Thyroid gland (tissue), 4 donors: Measurements from ENCODE around the gene MATN1. TPM values are rescaled to one million over a fixed set of nuclear protein-coding genes. Genes with fewer than 3 reads are reported as not detected.

ENCODE experiments used
- DNase-seq, 2 donors: peaks; one replicate each; pipeline ENCODE4 v3.0.0-alpha.2; 2019
- H3K27ac ChIP-seq, 3 donors: fragments of 200-600 bp; sonication (generic); 1 replicate in 2 of 3; 2 replicates in 1 of 3; pipeline ENCODE4 v1.5.1; 2016 to 2019; ENCODE audit warnings: mild to moderate bottlenecking in 1 of 3, moderate library complexity in 1 of 3
- H3K27me3 ChIP-seq: fragments of 200-600 bp; sonication (generic); one replicate; pipeline ENCODE4 v1.5.1; 2019
- H3K36me3 ChIP-seq, 2 donors: fragments of 200-600 bp; sonication (generic); one replicate each; pipeline ENCODE4 v1.5.1; 2016 to 2019
- H3K4me1 ChIP-seq, 2 donors: fragments of 200-600 bp; sonication (generic); one replicate each; pipeline ENCODE4 v1.5.1; 2017 to 2019
- H3K4me3 ChIP-seq, 3 donors: fragments of 200-600 bp; sonication (generic); replicated peaks in 1 of 3; 1 replicate in 2 of 3; 2 replicates in 1 of 3; pipeline ENCODE4 v1.5.1; 2016; ENCODE audit warnings: mild to moderate bottlenecking in 1 of 3
- H3K9me3 ChIP-seq: fragments of 200-600 bp; sonication (generic); one replicate; pipeline ENCODE4 v1.5.1; 2017
- CTCF ChIP-seq, 6 experiments: fragments of 200-600 bp in 3 of 6; fragments of 450-650 bp in 3 of 6; sonication (generic) in 3 of 6; IDR thresholded peaks; one replicate each; pipeline ENCODE4 v1.5.1; 2016 to 2019; ENCODE audit warnings: antibody characterized with exemption in 6 of 6, mild to moderate bottlenecking in 2 of 6, inconsistent platforms in 1 of 6, moderate library complexity in 1 of 6
- POLR2A ChIP-seq, 2 donors: fragments of 450-650 bp; IDR thresholded peaks; one replicate each; pipeline ENCODE4 v1.6.1; 2017; ENCODE audit warnings: antibody characterized with exemption in 2 of 2, mild to moderate bottlenecking in 2 of 2, moderate library complexity in 1 of 2
- WGBS, 2 donors: methylation state at CpG; one replicate each; pipeline ENCODE4 v1.1.5; 2017; 5-methylcytosine and 5-hydroxymethylcytosine counted together
- intact Hi-C: fragments of 100-400 bp; cut with DNase I; formaldehyde crosslinking; loops from one replicate; pipeline ENCODE4 v1.15.1; 2023
- total RNA-seq, 4 donors: library from RNA; depleted of rRNA; stranded (reverse); fragments of >200 nt; gene quantifications; one replicate each; pipeline ENCODE4 v1.2.3, GENCODE V29; 2016

The MATN1 gene
- total RNA-seq, 4 donors from 2014 or later: 0.45 to 3.0 TPM; not detected in 2

GRCh38 chr1:30692948-30693301, 30.5 kb downstream of the MATN1 start:
- Histone ChIP-seq H3K27ac (no peak overlapping the region), H3K36me3 (no peaks in the 10 kb centered on the region), H3K27me3 (no peaks in the 10 kb centered on the region), H3K4me3 (no peak overlapping the region), H3K9me3 (no peaks in the 10 kb centered on the region), H3K4me1 (no peaks in the 10 kb centered on the region)
- no peak for TF ChIP-seq CTCF (IDR thresholded peaks at IDR 0.05)
- TF ChIP-seq POLR2A (IDR thresholded peaks at IDR 0.05): no peak
- intact Hi-C loops: no loop called here
- no peak for DNase-seq
- 82 to 86% methylated on average over 5 to 6 of the region's 7 CpGs for WGBS, 2 donors

GRCh38 chr1:30692201-30692947, 31.0 kb downstream of the MATN1 start:
- H3K27me3 ChIP-seq: no peaks in the 10 kb centered on the region
- intact Hi-C loops: no loop called here
- no peaks in the 10 kb centered on the region for H3K4me1 ChIP-seq
- no peak for DNase-seq
- no peak overlapping the region for H3K4me3 ChIP-seq
- no peak overlapping the region for H3K27ac ChIP-seq
- no peaks in the 10 kb centered on the region for H3K9me3 ChIP-seq
- TF ChIP-seq POLR2A (IDR thresholded peaks at IDR 0.05) (no peak), CTCF (IDR thresholded peaks at IDR 0.05) (no peak)
- H3K36me3 ChIP-seq: no peaks in the 10 kb centered on the region
- 79 to 83% methylated on average over 7 of the region's 7 CpGs for WGBS, 2 donors

GRCh38 chr1:30691480-30691879, 31.9 kb downstream of the MATN1 start:
- Histone ChIP-seq H3K4me1 (no peaks in the 10 kb centered on the region), H3K9me3 (no peaks in the 10 kb centered on the region), H3K36me3 (no peaks in the 10 kb centered on the region), H3K27me3 (no peaks in the 10 kb centered on the region), H3K4me3 (no peak overlapping the region), H3K27ac (no peak overlapping the region)
- intact Hi-C loops: no loop called here
- DNase-seq: no peak
- 53 to 70% methylated on average over 5 of the region's 5 CpGs for WGBS, 2 donors
- no peak for TF ChIP-seq POLR2A (IDR thresholded peaks at IDR 0.05)
- no peak for TF ChIP-seq CTCF (IDR thresholded peaks at IDR 0.05)

GRCh38 chr1:30689901-30690645, 33.3 kb downstream of the MATN1 start:
- Histone ChIP-seq H3K4me3 (no peak overlapping the region), H3K36me3 (no peaks in the 10 kb centered on the region), H3K27ac (no peak overlapping the region), H3K9me3 (no peaks in the 10 kb centered on the region), H3K4me1 (peaks cover 0 to 1% of the 10 kb centered on the region in 2 donors), H3K27me3 (no peaks in the 10 kb centered on the region)
- TF ChIP-seq CTCF (IDR thresholded peaks at IDR 0.05): no peak
- TF ChIP-seq POLR2A (IDR thresholded peaks at IDR 0.05): no peak
- 71 to 75% methylated on average over 7 of the region's 7 CpGs for WGBS, 2 donors
- no peak for DNase-seq
- intact Hi-C loops: no loop called here
